SK-N-SH treated with all-trans-retinoic acid at 6 μM for 48 hours (cell line): ENCODE results near the gene THAP5.

Experiments used
- ARNTL ChIP-seq: fragments of 450-650 bp; formaldehyde crosslinking; IDR thresholded peaks from 2 replicates; pipeline ENCODE4 v1.5.0; 2020; ENCODE audit warnings: low read depth, mild to moderate bottlenecking, moderate library complexity, borderline replicate concordance
- BACH2 ChIP-seq: fragments of 250-450 bp; sonication (Bioruptor Pico); IDR thresholded peaks from 2 replicates; pipeline ENCODE4 v1.9.0; 2021; ENCODE audit warnings: mild to moderate bottlenecking, borderline replicate concordance
- OSR1 ChIP-seq: fragments of 250-450 bp; sonication (Bioruptor Pico); IDR thresholded peaks from 2 replicates; pipeline ENCODE4 v1.8.0; 2022; ENCODE audit warnings: moderate library complexity, mild to moderate bottlenecking, inconsistent platforms
- RARB ChIP-seq: fragments of 250-450 bp; sonication (Bioruptor Pico); IDR thresholded peaks from 2 replicates; pipeline ENCODE4 v1.8.0; 2021; ENCODE audit warnings: mild to moderate bottlenecking, moderate library complexity
- SNAI2 ChIP-seq: fragments of 250-450 bp; sonication (Bioruptor Pico); IDR thresholded peaks from 2 replicates; pipeline ENCODE4 v1.5.0; 2020; ENCODE audit warnings: mild to moderate bottlenecking, moderate library complexity
- TOX ChIP-seq: fragments of 250-450 bp; sonication (Bioruptor Pico); IDR thresholded peaks from 2 replicates; pipeline ENCODE4 v1.8.0; 2021; ENCODE audit warnings: mild to moderate bottlenecking, moderate library complexity, borderline replicate concordance
- ZC3H10 ChIP-seq: fragments of 250-450 bp; sonication (Bioruptor Pico); IDR thresholded peaks from 2 replicates; pipeline ENCODE4 v1.5.1; 2021; ENCODE audit warnings: mild to moderate bottlenecking, moderate library complexity
- ZFP30 ChIP-seq: fragments of 450-650 bp; formaldehyde crosslinking; IDR thresholded peaks from 2 replicates; pipeline ENCODE4 v1.5.0; 2022; ENCODE audit warnings: mild to moderate bottlenecking, moderate library complexity
- ZNF8 ChIP-seq: fragments of 450-650 bp; formaldehyde crosslinking; IDR thresholded peaks from 2 replicates; pipeline ENCODE4 v1.5.0; 2020; ENCODE audit warnings: mild to moderate bottlenecking, moderate library complexity
- TF ChIP-seq, protein P1 (sequence below): fragments of 250-450 bp; sonication (Bioruptor Pico); IDR thresholded peaks from 2 replicates; pipeline ENCODE4 v1.8.0; 2020; ENCODE audit warnings: mild to moderate bottlenecking, moderate library complexity, borderline replicate concordance
- TF ChIP-seq, protein P2 (sequence below): fragments of 250-450 bp; sonication (Bioruptor Pico); IDR thresholded peaks from 2 replicates; pipeline ENCODE4 v1.5.1; 2020; ENCODE audit warnings: low read depth, mild to moderate bottlenecking, moderate library complexity

DNA sequence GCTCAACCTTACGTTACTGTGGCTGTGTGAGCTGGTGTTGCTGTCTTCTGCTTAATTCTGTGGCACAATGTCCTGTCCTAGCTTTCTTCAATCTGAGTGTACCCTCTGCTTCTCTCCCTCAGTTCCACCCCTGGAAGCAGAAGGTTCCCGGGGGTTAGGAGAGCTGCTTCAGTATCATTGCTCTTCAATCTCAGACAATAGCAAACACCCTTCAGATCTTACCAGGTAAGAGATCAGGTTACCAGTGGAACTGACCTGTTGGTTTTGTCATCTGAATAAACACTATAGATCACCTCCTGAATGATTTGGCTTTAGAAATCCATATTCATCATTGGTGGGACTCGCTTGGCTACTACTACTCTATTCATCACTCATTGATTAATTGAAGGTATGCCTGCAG, 48.5 kb upstream of the THAP5 start:
- TF ChIP-seq ZFP30 (CRISPR knock-in tag) (no peak), BACH2 (CRISPR knock-in tag) (no peak), TOX (CRISPR knock-in tag) (no peak), ARNTL (CRISPR knock-in tag) (no peak), RARB (no peak), SNAI2 (CRISPR knock-in tag) (no peak), OSR1 (no peak), ZC3H10 (CRISPR knock-in tag) (no peak), ZNF8 (no peak)
- TF ChIP-seq, protein P1, sequence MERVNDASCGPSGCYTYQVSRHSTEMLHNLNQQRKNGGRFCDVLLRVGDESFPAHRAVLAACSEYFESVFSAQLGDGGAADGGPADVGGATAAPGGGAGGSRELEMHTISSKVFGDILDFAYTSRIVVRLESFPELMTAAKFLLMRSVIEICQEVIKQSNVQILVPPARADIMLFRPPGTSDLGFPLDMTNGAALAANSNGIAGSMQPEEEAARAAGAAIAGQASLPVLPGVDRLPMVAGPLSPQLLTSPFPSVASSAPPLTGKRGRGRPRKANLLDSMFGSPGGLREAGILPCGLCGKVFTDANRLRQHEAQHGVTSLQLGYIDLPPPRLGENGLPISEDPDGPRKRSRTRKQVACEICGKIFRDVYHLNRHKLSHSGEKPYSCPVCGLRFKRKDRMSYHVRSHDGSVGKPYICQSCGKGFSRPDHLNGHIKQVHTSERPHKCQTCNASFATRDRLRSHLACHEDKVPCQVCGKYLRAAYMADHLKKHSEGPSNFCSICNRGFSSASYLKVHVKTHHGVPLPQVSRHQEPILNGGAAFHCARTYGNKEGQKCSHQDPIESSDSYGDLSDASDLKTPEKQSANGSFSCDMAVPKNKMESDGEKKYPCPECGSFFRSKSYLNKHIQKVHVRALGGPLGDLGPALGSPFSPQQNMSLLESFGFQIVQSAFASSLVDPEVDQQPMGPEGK (CRISPR knock-in tag), result no peak
- TF ChIP-seq, protein P2, sequence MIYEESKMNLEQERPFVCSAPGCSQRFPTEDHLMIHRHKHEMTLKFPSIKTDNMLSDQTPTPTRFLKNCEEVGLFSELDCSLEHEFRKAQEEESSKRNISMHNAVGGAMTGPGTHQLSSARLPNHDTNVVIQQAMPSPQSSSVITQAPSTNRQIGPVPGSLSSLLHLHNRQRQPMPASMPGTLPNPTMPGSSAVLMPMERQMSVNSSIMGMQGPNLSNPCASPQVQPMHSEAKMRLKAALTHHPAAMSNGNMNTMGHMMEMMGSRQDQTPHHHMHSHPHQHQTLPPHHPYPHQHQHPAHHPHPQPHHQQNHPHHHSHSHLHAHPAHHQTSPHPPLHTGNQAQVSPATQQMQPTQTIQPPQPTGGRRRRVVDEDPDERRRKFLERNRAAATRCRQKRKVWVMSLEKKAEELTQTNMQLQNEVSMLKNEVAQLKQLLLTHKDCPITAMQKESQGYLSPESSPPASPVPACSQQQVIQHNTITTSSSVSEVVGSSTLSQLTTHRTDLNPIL (CRISPR knock-in tag), result no peak
